Raji (cell line): Measurements from ENCODE around the gene ESRRA.
A peak's percentile ranks its signal among the peaks of the same experiment; 100 is the strongest.

Experiments
- POLR2A ChIP-seq: IDR thresholded peaks from 2 replicates; pipeline ENCODE4 v1.6.1; 2011; ENCODE audit warnings: low read depth, low read length, control low read depth; ENCODE audit not compliant: insufficient read depth

Gene ESRRA

GRCh38 chr11:64305075-64305690, at the start of gene ESRRA:
ESRRA (plus strand) TSS chr11:64305524; CDS start chr11:64307180, 1,656 bp downstream.
- TF ChIP-seq POLR2A: peak; percentile 62; the same call in 1 of the 2 replicates

DNA sequence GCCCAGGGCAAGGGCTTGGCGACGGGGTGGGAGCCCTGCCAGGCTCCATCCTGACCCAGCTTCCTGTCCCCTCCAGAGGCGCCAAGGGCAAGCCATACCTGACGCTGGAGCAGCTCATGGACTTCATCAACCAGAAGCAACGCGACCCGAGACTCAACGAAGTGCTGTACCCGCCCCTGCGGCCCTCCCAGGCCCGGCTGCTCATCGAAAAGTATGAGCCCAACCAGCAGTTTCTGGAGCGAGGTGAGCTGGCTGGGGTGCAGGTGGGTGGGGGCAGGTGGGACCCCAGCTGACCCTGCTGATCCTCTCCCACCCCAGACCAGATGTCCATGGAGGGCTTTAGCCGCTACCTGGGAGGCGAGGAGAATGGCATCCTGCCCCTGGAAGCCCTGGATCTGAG, 49.0 kb upstream of the ESRRA start:
- no peak for TF ChIP-seq POLR2A

DNA sequence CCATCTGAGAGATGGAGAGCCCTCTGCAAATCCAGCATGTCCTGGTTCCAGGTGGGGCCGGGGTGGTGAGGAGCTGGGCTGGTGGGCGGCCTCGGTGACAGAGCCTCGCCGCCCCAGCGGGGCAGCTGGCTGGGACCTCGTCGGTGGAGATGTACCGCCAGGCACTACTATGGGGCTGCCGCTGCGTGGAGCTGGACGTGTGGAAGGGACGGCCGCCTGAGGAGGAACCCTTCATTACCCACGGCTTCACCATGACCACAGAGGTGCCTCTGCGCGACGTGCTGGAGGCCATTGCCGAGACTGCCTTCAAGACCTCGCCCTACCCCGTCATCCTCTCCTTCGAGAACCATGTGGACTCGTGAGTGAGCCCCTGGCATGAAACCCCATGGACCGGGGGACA, 47.0 kb upstream of the ESRRA start:
- no peak for TF ChIP-seq POLR2A

DNA sequence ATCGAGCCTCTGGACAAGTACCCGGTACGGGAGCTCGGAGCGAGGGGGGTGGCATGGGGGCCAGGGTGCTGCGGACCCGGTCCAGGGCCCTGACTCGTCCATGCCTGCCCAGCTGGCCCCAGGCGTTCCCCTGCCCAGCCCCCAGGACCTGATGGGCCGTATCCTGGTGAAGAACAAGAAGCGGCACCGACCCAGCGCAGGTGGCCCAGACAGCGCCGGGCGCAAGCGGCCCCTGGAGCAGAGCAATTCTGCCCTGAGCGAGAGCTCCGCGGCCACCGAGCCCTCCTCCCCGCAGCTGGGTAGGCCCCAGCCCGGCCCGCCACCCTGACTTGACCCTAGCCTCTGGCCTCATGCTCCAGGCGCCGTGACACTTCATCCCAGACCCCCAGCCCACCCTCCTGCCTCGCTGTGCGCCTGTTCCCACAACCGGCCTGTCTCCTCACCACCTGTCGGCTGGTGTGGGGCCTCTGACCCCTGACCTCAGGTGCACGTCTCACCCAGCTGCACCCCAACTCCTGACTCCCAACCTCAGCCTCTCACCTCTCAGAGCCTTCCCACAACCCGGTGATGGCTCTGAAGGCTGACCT, 46.3 kb upstream of the ESRRA start:
- no peak for TF ChIP-seq POLR2A

GRCh38 chr11:64259533-64260067, 45.7 kb upstream of the ESRRA start:
- TF ChIP-seq POLR2A: no peak

GRCh38 chr11:64260147-64260708, 45.1 kb upstream of the ESRRA start:
- no peak for TF ChIP-seq POLR2A

DNA sequence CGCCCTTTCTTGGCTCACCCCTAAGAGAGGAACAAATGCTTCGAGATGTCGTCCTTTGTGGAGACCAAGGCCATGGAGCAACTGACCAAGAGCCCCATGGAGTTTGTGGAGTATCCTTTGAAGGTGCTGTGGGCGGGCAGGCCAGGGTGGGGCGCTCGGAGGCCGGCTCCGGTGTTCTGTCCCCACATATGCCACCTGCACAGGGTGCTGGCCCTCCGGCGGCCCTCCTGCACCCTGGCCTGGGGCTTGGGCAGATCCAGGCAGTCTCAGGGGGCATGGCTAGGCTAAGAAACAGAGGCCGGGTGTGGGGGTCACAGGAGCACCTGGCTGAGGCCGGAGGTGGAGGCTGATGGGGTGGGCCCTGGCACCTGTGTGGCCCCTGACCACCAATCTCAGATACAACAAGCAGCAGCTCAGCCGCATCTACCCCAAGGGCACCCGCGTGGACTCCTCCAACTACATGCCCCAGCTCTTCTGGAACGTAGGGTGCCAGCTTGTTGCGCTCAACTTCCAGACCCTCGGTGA, 43.7 kb upstream of the ESRRA start:
- TF ChIP-seq POLR2A: no peak

DNA sequence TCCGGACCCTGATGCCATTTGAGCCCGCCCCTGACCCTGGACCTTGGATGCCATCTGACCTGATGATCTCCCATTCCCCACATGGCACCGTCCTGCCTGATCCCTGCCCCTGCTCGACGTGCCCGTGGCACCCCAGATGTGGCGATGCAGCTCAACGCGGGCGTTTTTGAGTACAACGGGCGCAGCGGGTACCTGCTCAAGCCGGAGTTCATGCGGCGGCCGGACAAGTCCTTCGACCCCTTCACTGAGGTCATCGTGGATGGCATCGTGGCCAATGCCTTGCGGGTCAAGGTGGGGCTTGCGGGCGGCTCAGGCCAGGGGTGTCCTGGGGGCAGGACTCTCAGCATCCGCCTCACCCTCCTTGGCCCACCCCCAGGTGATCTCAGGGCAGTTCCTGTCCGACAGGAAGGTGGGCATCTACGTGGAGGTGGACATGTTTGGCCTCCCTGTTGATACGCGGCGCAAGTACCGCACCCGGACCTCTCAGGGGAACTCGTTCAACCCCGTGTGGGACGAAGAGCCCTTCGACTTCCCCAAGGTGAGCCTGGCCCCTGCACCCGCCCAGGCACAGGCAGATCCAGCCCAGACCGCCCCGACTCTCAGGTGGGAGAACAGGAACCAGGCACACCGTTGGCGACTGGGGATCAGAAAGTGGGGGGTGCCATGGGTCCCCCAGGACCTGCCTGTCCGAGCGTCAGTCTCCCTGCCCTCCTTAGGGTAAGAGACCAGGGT, 42.9 kb upstream of the ESRRA start:
- no peak for TF ChIP-seq POLR2A

GRCh38 chr11:64263021-64263946, 42.0 kb upstream of the ESRRA start:
- TF ChIP-seq POLR2A: no peak

GRCh38 chr11:64263947-64264317, 41.4 kb upstream of the ESRRA start:
- no peak for TF ChIP-seq POLR2A

GRCh38 chr11:64264371-64264852, 40.9 kb upstream of the ESRRA start:
- no peak for TF ChIP-seq POLR2A

DNA sequence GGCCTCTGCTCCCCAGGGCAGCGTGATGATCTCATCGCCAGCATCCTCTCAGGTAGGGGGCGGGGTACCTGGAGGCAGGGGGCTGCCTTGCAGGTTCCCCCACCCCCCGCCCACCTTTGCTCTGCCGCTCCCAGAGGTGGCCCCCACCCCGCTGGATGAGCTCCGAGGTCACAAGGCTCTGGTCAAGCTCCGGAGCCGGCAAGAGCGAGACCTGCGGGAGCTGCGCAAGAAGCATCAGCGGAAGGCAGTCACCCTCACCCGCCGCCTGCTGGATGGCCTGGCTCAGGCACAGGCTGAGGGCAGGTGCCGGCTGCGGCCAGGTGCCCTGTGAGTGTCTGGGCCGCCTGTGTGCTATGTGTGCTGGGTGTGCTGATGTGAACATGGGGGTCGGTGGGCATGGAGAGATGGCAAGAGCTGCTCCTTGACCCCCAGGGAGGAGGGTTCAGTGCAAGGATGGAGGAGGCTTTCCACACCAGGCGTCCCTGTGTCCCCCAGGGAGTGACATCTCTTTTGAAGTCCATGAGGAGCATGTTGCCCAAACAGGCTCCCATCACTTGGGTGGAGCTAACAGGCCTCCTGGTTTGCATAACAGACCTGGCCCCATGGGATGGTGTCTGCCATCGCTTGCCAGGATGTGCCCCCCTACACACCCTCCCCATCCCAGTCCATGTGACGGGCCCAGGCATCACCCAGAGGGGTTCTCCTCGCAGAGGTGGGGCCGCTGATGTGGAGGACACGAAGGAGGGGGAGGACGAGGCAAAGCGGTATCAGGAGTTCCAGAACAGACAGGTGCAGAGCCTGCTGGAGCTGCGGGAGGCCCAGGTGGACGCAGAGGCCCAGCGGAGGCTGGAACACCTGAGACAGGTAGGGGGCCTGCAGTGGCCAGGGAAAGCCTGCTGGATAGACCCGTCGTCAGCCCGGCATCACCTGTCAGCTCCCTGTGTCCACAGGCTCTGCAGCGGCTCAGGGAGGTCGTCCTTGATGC, 39.9 kb upstream of the ESRRA start:
- no peak for TF ChIP-seq POLR2A

- no peak for TF ChIP-seq POLR2A
Observed at GRCh38 chr11:64266339-64266738, 39.0 kb upstream of the ESRRA start.
